GM18867 (cell line): ENCODE measurements around the gene ZNF334.

Experiments used
- ATAC-seq: cut with Tn5 transposase; IDR thresholded peaks from one replicate; pipeline ENCODE4 v1.9.1; 2021; ENCODE audit warnings: mild to moderate bottlenecking, moderate library complexity; ENCODE audit not compliant: unreplicated experiment

ZNF334 gene

DNA sequence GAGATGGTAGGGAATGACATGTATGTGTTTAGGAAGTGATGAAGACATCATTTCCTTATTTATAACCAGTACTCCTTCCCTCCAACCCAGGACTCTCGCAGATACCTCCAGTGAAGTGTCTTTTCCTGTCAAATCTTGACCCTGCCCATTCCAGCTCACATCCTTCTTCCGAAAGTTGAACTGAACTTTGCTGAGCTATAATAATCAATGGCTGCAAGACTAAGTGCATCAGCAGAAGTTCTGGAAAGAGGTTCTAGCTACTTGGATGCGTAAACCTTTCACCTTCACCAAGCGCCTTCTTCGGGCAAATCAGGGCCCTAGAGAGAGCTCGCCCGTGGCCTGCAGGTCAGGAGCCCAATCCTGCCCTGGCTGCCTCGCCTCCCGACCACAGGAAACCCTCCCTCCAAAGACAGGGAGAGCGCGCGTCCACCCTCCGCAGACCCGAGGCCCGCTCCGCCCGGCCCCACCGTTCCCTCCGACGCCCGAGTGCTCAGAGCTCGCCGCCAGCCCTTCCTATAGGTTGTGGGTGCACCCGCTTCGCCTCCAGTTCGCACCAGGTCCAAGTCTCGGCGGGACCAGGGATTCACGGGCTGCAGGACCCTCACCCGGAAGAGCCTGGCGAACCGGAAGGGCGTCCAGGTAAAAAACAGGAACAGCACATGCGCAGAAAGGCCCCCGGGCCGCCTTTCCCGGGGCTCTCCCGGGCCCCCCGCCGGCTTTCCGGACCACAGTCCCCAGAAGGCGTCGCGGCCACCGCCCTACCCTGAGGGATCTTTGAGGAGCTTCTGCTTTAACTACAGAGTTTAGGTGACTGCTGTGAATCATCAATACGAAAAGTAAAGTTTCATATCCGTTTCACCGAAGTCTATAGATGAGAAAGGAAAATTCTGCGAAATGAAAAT lies at the start of gene ZNF334:
ZNF334 (minus strand) TSS at position 617 of the 902 bp plus-strand sequence. CDS start 1,457 bp downstream, outside the sequence.
- no peak for ATAC-seq

DNA sequence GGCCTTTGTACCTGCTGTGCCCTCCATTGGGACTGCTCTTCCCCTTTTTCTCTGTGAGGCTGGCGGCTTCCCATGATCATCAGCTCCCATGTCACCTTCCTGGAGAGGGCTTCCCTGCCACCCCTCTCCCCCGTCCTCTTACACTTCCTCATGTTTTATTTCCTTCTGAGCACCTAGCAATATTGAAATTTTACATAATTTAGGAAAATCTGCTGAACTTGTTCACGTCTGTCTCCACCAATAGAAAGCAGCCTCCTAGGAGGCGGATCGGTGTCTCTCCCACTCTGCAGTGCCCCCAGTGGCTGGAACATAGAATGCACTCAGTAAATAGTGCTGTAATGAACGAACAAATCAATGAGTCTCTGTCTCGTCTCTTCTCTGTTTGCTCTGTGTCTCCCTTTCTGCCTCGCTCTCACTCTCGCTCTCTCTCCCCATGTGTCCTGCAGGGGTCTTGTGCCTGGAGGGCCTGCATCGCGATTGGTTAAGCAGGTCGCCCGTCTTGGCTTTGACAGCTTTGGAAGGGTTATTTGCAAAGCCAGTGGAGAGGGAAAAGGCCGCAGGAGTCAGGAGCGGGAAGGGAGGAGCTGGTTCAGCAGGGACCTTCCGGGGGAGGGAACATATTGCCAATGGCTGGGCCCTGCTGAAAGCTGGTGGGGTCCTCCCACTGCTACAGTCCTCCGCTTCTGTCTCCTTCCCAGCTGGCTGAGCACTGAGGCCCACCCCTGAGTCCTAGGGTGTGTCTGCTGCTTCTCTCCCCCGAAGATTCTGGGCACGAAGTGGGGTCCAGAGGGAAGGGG lies 49.2 kb upstream of the ZNF334 start:
- ATAC-seq, result no peak

- no peak for ATAC-seq
Observed at GRCh38 chr20:46562009-46562372, 48.6 kb upstream of the ZNF334 start.

- no peak for ATAC-seq
Observed at GRCh38 chr20:46559685-46560440, 46.5 kb upstream of the ZNF334 start.

DNA sequence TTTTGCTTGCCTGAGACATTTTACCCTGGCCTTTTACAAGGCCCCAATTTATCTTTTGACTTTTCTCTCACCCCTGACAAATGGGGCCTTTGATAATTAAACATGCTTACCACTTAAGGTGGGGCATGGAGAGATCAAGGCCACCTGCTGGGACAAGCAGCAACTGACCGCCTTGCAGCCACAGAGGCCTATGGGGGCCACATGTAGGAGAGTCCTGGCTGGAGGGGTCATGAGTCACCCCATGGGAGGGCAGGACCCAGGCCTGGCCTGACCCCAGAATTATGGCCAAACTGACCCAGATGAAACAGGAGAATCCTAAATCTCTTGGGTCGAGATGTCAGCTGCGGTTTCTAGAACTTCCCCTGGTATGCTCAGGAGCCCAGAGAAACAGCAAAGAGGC lies 45.6 kb upstream of the ZNF334 start:
- no peak for ATAC-seq

DNA sequence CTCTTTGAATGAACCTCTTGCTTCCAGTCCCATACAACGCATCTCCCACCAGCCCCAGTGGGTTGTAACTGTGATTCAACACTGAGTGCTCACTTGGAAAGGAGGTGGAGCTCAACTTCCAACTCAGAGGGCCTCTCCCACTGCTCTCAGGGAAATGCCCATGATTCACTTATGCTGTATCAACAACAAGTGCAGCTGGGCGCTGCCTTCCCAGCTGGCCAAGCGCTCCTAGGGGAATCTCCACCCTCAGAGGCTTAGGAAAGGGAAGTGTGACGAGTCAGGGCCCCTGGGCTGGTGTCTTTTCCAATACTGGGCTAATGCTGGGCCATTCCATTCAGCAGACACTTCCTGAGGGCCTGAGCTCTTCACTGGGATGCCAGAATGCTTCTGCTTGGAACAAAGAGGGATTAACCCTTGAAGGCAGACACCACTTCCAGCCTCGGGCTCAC lies 45.2 kb upstream of the ZNF334 start:
- ATAC-seq, result no peak

GRCh38 chr20:46557231-46557956 lies 44.0 kb upstream of the ZNF334 start:
- no peak for ATAC-seq

DNA sequence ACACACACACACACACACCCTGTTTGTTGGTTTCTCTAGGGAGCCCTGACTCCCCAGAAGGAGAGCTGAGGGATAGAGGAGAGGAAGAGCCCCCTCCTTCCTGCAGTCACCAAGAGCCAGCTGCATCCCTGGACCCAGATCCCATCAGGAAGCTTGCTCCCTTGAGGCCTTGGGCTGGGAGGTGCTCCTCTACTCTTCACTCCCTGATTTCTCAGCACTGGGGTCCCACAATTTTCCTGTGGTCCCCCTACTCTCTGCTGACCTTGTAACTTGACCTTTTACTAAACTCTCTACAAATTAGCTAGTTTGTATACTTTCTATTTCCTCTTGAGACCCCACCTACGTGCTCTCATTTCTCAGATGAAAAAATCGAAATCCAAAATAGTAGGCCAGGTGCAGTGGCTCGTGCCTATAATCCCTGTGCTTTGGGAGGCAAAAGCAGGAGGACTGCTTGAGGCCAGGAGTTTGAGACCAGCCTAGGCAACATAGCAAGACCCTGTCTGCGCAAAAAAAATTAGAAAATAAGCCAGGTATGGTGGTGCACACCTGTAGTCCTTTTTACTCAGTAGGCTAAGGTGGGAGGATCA lies 42.1 kb upstream of the ZNF334 start:
- ATAC-seq, result no peak

GRCh38 chr20:46554828-46555227 lies 41.5 kb upstream of the ZNF334 start:
- ATAC-seq, result no peak

DNA sequence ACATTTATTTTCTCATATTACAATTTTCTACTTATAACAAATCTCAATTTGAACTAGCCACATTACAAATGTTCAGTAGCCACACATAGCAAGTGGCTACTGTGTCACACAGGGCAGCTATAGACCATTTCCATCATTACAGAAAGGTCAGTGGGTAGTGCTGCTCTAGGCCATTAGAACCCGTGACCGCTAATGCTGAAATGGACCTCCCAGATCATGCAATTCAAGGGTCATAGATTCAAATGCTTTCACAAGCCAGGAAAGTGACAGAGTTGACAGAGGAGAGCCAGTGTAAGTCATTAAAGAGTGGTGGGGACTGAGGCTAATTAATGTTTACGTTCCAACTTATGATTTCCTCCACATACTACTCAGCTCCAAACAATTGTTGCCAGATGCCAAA lies 40.6 kb upstream of the ZNF334 start:
- no peak for ATAC-seq

DNA sequence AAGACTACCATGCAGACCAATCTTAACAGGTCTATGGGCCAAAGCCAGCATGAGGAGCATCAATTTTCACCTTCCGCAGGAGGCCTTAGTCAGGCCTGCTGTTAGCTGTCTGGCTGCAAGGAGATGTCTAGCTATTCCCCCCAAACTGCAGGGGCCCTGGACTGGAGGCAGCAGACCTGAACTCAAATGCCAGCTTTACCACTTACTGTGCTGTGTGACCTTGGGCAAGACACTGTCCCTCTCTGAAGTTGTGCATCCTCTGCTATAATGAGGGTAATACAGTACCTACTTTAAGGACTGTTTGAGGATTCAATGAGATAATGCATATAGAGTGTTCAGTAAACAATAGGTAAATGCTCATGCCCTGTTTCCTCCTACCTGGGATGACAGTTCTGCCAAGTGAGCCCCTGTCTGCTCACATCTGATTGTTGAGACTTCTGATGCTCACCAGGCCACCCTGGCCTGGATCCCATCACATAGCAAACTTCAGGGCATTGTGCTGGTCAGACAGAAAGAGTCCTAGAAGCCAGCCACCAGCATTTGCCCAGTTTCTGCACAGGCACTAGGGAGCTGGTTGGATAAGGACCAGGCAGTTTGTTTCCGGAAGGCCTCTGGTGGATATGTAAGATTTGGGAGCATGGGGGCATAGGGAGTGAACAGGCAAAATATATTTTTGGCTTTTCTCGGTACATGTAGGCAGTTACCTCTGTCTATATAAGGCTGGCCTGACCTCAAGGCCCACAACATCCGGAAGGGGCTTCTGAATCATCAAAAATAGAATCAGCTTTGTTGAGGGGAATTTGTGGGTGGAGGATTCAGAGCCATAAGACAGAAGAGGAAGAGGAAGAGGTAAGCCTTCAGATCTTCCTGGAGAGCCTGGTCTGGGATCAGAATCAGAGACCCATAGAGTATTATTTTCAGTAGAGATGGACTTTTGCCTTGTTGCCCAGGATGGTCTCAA lies 39.4 kb upstream of the ZNF334 start:
- no peak for ATAC-seq

GRCh38 chr20:46551522-46552381 lies 38.4 kb upstream of the ZNF334 start:
- ATAC-seq, result no peak

GRCh38 chr20:46550461-46550860 lies 37.1 kb upstream of the ZNF334 start, which contains the start of gene OCSTAMP:
TSS of gene OCSTAMP (minus strand) at chr20:46550654. CDS start at chr20:46550560, 94 bp downstream.
- ATAC-seq, result no peak

DNA sequence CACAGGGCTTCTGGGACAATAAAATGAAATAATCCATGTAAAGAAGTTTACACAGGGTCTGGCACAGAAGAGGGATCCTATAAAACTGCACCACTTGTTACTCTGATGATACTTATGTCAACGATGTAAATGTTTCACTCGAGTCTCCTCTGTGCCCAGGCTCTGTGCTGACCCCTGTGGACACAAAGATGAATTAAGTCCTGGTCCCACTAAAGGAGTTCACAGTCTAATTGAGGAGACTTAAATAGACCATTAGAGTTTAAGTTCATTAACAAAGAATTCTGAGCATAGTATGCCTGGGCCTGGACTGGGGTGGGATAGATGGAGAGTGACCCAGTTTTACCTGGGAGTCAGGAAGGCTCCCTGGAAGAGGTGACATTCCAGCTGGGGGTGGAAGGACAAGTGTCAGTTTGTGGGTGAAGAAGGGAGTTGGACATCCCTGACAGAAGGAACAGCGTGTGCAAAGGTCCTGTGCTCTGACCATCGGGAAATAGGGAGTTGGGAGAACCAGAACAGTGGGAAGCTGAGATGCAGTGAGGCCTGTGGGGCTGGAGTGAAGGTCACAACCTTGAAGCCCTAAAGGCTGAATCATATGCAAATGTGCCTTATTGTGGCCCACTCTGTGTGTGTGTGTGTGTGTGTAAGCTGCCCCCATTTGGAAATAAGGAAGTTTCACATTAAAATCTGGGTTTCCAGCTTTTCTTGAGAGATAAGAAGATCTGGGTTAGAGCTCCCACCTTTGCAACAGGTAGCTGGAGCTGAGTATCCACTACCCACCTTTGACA lies 36.0 kb upstream of the ZNF334 start:
- no peak for ATAC-seq

DNA sequence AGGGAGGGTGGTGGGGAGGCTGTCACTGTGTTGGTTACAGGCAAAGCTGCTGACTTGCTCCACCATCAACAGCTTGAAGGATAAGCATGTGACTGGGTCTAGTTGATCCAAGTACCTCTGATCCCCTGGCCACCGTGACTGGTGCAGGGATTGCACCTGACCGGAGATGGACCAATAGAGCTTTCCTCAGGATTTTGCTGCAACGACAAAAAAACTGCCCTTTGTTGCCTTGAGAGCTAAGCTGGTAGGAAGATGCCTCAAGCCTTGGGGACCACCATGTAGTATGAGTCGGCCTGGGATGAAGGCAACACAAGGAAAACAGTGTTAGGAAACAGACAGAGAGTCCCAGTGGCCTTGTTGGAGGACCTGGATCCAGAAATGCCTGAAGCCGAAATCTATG lies 35.3 kb upstream of the ZNF334 start:
- no peak for ATAC-seq

DNA sequence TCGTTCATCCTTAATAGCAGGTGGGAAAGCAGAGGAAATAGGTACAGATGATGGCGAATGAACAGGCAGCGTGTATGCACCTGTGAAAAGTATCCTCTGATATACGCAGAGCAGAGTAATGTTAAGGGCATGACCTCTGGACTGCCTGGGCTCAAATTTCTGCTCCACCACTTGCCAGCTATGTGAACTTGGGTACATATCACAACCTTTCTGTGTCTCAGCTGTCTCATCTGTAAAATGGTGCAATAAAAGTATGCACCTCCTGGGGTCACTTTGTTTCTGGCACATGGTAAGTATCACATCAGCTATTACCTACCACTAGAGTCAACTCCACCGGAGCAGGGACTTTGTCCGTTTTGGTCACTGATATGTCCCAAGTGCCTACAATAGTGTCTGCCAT lies 34.6 kb upstream of the ZNF334 start:
- ATAC-seq, result no peak

DNA sequence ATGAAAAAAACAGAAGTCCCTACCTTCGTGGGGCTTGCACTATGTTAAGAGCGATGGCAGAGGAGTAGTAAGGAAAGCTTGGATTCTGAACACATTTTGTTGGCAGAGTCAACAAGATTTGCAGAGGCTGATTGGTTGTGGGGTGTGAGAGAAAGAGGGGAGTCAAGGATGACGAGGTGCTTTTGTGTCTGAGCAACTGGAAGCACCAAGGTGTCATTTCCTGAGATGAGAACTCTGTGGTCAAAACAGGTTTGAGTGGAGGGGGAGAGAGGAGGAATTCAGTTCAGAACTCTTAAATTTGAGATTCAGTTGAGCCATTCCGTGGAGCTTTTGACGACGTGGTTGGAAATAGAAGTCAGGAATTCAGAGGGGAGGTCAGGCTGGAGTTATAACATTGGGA lies 33.6 kb upstream of the ZNF334 start:
- no peak for ATAC-seq
